ENCODE measurements around the gene EGFR. TPM values are rescaled to one million over a fixed set of nuclear protein-coding genes. Genes with fewer than 3 reads are reported as not detected.

Gene EGFR
- total and polyA plus RNA-seq, 2 donors (not counting 3 experiments of a cell fraction or from before 2014, with no cell fraction given) = 1.5 to 4.1 TPM

DNA sequence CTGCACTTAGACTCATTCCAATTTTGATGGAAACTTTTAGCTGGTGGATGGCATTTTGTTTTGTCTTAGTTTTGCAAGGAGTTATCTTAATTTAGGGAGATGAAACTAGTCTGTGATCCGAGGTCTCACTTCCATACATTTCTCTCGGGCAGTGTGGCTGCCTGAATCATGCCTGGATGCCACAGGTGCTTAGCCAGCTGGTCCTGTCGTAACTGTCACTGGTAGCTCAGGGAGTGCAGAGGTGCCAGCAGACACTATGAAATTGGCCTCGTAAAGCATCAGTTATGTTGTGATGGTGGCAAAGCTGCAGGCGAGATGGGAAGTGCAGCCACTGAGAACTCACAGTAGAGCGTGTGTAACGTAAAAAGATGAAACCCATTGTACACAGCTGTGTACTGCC lies 74.9 kb downstream of the EGFR start:
- H3K9ac ChIP-seq (replicated peaks; ENCODE audit: extremely low read depth, insufficient read depth, low read length) = no peak overlapping the region
- H3K4me1 ChIP-seq (ENCODE audit: control insufficient read depth, extremely low read depth, insufficient read depth, low read length) = no peaks in the 10 kb centered on the region
- dilution Hi-C loops (cut with MboI; ENCODE audit: extremely low pct_ligation_motif_present, low sequenced_read_pairs) = no loop called here
- no peaks in the 10 kb centered on the region for H3K79me2 ChIP-seq (ENCODE audit: control insufficient read depth, insufficient read depth, low read length)
- BruUV-seq (replicated peaks) = no TSS peak
- no peaks in the 10 kb centered on the region for H3K36me3 ChIP-seq (ENCODE audit: control insufficient read depth in 2 of 2, extremely low read depth in 1 of 2, insufficient read depth in 2 of 2, low read length in 2 of 2)
- H3K27me3 ChIP-seq (ENCODE audit: control insufficient read depth in 2 of 2, insufficient read depth in 2 of 2, low read length in 2 of 2) = peaks cover 45 to 48% of the 10 kb centered on the region in 2 experiments
- TF ChIP-seq MYC (IDR thresholded peaks at IDR 0.05; ENCODE audit: low read depth, low read length) = no peak
- TF ChIP-seq, protein P1, sequence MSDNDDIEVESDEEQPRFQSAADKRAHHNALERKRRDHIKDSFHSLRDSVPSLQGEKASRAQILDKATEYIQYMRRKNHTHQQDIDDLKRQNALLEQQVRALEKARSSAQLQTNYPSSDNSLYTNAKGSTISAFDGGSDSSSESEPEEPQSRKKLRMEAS (IDR thresholded peaks at IDR 0.05; ENCODE audit: insufficient read depth, insufficient read length) = no peak
- TF ChIP-seq GATA2 (IDR thresholded peaks at IDR 0.05; ENCODE audit: insufficient read depth, insufficient read length, low read depth, low read length) = no peak
- no peak for TF ChIP-seq POLR2A (IDR thresholded peaks at IDR 0.05; ENCODE audit: low read depth, low read length)
- no peak for TF ChIP-seq JUN (IDR thresholded peaks at IDR 0.05; ENCODE audit: borderline replicate concordance, insufficient read depth, insufficient read length, low read depth)
- TF ChIP-seq, protein P2, sequence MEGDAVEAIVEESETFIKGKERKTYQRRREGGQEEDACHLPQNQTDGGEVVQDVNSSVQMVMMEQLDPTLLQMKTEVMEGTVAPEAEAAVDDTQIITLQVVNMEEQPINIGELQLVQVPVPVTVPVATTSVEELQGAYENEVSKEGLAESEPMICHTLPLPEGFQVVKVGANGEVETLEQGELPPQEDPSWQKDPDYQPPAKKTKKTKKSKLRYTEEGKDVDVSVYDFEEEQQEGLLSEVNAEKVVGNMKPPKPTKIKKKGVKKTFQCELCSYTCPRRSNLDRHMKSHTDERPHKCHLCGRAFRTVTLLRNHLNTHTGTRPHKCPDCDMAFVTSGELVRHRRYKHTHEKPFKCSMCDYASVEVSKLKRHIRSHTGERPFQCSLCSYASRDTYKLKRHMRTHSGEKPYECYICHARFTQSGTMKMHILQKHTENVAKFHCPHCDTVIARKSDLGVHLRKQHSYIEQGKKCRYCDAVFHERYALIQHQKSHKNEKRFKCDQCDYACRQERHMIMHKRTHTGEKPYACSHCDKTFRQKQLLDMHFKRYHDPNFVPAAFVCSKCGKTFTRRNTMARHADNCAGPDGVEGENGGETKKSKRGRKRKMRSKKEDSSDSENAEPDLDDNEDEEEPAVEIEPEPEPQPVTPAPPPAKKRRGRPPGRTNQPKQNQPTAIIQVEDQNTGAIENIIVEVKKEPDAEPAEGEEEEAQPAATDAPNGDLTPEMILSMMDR (IDR thresholded peaks at IDR 0.05; ENCODE audit: extremely low read depth in 1 of 2, insufficient read depth in 1 of 2, low read depth in 1 of 2, low read length in 2 of 2) = no peak
- no peak for TF ChIP-seq FOS (IDR thresholded peaks at IDR 0.05; ENCODE audit: borderline replicate concordance, insufficient read depth, low read length)
- TF ChIP-seq POLR2AphosphoS5 (IDR thresholded peaks at IDR 0.05; ENCODE audit: insufficient read depth, low read depth, low read length) = no peak
- no peak for TF ChIP-seq EZH2 (IDR thresholded peaks at IDR 0.05; ENCODE audit: borderline replicate concordance, low read depth, low read length, severe bottlenecking)
- H3K4me2 ChIP-seq (ENCODE audit: insufficient read depth, low read length) = no peak overlapping the region
- DNase-seq (ENCODE audit: low read depth, low spot score) = no peak
- H3K9me3 ChIP-seq (replicated peaks; ENCODE audit: control insufficient read depth, insufficient read depth, low read length) = no peaks in the 10 kb centered on the region
- H2AFZ ChIP-seq (ENCODE audit: low read depth, low read length) = no peak overlapping the region
- FAIRE-seq = no peak
- H3K27ac ChIP-seq (ENCODE audit: insufficient read depth, low read depth, low read length) = no peak overlapping the region
- no peak overlapping the region for H3K4me3 ChIP-seq (replicated peaks in 1 of 3; ENCODE audit: insufficient read depth in 1 of 3, low read depth in 1 of 3, low read length in 3 of 3)
- ChIA-PET CTCF (interaction anchor here (1.3 to 2.1 kb wide), 2 partner anchors 23 to 161 kb away, joined by 3 to 9 read pairs; no protein-coding TSS in a partner anchor), POLR2A (no interaction called here)
- no peaks in the 10 kb centered on the region for H3K9me1 ChIP-seq (replicated peaks; ENCODE audit: control insufficient read depth, extremely low read depth, insufficient read depth, low read length)
- intact Hi-C loops (cut with micrococcal nuclease) = no loop called here
- no peaks in the 10 kb centered on the region for H4K20me1 ChIP-seq (replicated peaks; ENCODE audit: control insufficient read depth, extremely low read depth, insufficient read depth, low read length)

Measured in endothelial cell of umbilical vein (primary cell).